K562 (cell line): ENCODE data around the gene PHF1. TPM values are rescaled to one million over a fixed set of nuclear protein-coding genes. Genes with fewer than 3 reads are reported as not detected.

Experiments
- MGA ChIP-seq: fragments of 450-650 bp; IDR thresholded peaks from 2 replicates; pipeline ENCODE4 v1.6.1; 2016; ENCODE audit warnings: mild to moderate bottlenecking, moderate library complexity
- POLR2AphosphoS5 ChIP-seq: IDR thresholded peaks from 2 replicates; pipeline ENCODE4 v1.6.1; 2011; ENCODE audit warnings: mild to moderate bottlenecking, low read depth, low read length, moderate library complexity; ENCODE audit not compliant: control insufficient read depth, insufficient read depth
- RB1 ChIP-seq: fragments of 450-650 bp; IDR thresholded peaks from 2 replicates; pipeline ENCODE4 v1.6.1; 2017; ENCODE audit warnings: low read depth, mild to moderate bottlenecking
- SIN3A ChIP-seq, 2 experiments: fragments of 150-350 bp in 1 of 2; IDR thresholded peaks; 2 replicates each; pipeline ENCODE4 v1.6.1; 2011 to 2016; ENCODE audit warnings: borderline replicate concordance in 2 of 2, low read depth in 2 of 2, low read length in 2 of 2, mild to moderate bottlenecking in 2 of 2, moderate library complexity in 2 of 2; ENCODE audit not compliant: control insufficient read depth in 1 of 2
- SMAD3 ChIP-seq: fragments of 450-650 bp; formaldehyde crosslinking; conservative IDR thresholded peaks from 2 replicates; pipeline ENCODE4 v1.4.0; 2020; ENCODE audit warnings: mild to moderate bottlenecking
- TAF1 ChIP-seq: IDR thresholded peaks from 2 replicates; pipeline ENCODE4 v1.6.1; 2011; ENCODE audit warnings: mild to moderate bottlenecking, low read length, moderate library complexity; ENCODE audit not compliant: insufficient read depth, control insufficient read depth, severe bottlenecking; ENCODE audit errors: extremely low read depth
- ZBTB11 ChIP-seq, 3 experiments: fragments of 200-800 bp in 1 of 3; fragments of 250-450 bp in 1 of 3; fragments of 450-650 bp in 1 of 3; sonication (Bioruptor Pico) in 1 of 3; sonication (Bioruptor generic) in 1 of 3; formaldehyde crosslinking in 1 of 3; IDR thresholded peaks; 2 replicates each; pipeline versions ENCODE4 v1.6.1 to v1.8.0; 2016 to 2022; ENCODE audit warnings: mild to moderate bottlenecking in 2 of 3, missing genetic modification characterization in 2 of 3, missing compliant biosample characterization in 1 of 3, moderate library complexity in 1 of 3
- ZNF511 ChIP-seq: sonication (generic); formaldehyde crosslinking; IDR thresholded peaks from 2 replicates; pipeline ENCODE4 v1.8.0; 2022; ENCODE audit warnings: mild to moderate bottlenecking, missing genetic modification reagents
- ZNF785 ChIP-seq: fragments of 250-450 bp; sonication (Bioruptor Pico); IDR thresholded peaks from 2 replicates; pipeline ENCODE4 v1.4.0; 2020; ENCODE audit warnings: mild to moderate bottlenecking
- polyA plus RNA-seq, 8 experiments: library from polyadenylated mRNA; depleted of rRNA in 4 of 8; stranded (reverse) in 5 of 8; unstranded in 3 of 8; fragments of >200 nt; fragmentation: Nextera tagmentation in 2 of 8; fragmentation: Illumina TruSeq in 1 of 8; extraction: Ambion mirVana in 2 of 8; extraction: Trizol in 1 of 8; gene quantifications; 2 replicates each; pipeline versions ENCODE4 v1.2.1 to v1.2.3, GENCODE V29; 2011 to 2014; ENCODE audit warnings: inconsistent platforms in 1 of 8, missing spikeins in 1 of 8
- total RNA-seq, 7 experiments: library from RNA; depleted of rRNA in 6 of 7; stranded (reverse); fragments of >200 nt in 6 of 7; fragmentation: Illumina TruSeq in 2 of 7; extraction: Trizol in 2 of 7; gene quantifications; 2 replicates each; pipeline versions ENCODE4 v1.2.1 to v1.2.3, GENCODE V29; 2011 to 2021; ENCODE audit warnings: low replicate concordance in 1 of 7

The PHF1 gene
- total and polyA plus RNA-seq, 9 of the 15 experiments (the other 6 are each of a cell fraction or from before 2014, with no cell fraction given) = 3.7 to 64.2 (median 33.7) TPM

- TF ChIP-seq MGA = peak; percentile 91
- TF ChIP-seq RB1 = peak; percentile 77
- TF ChIP-seq SMAD3 (CRISPR knock-in tag) = no peak
- TF ChIP-seq SIN3A (IDR thresholded peaks at IDR 0.05; ENCODE audit: borderline replicate concordance in 2 of 2, control insufficient read depth in 1 of 2, low read depth in 2 of 2, low read length in 2 of 2) = peak; percentile 84 to 87; a peak in 3 of 4 replicates
- TF ChIP-seq TAF1 = peak; percentile 60
- peak in 1 of 3 experiments; percentile 83; a peak in 2 of 6 replicates for TF ChIP-seq ZBTB11 (CRISPR knock-in tag; IDR thresholded peaks at IDR 0.05)
- TF ChIP-seq POLR2AphosphoS5 = peak; percentile 69; the same call in 1 of the 2 replicates
- no peak for TF ChIP-seq ZNF511 (CRISPR knock-in tag)
- TF ChIP-seq ZNF785 (CRISPR knock-in tag) = no peak
Measured at GRCh38 chr6:33425668-33426577, 15.1 kb downstream of the PHF1 start (continued).
